Tibial nerve (tissue), 4 donors: ENCODE results near the gene ARRB2. TPM values are rescaled to one million over a fixed set of nuclear protein-coding genes. Genes with fewer than 3 reads are reported as not detected.

Experiments used
- DNase-seq, 2 donors: peaks; one replicate each; pipeline ENCODE4 v3.0.0-alpha.2; 2019; ENCODE audit warnings: low spot score in 2 of 2
- H3K27ac ChIP-seq, 4 donors: fragments of 200-600 bp; sonication (generic) in 3 of 4; one replicate each; pipeline ENCODE4 v1.5.1; 2017 to 2019; ENCODE audit warnings: mild to moderate bottlenecking in 1 of 4
- H3K27me3 ChIP-seq, 2 donors: fragments of 200-600 bp; sonication (generic) in 1 of 2; one replicate each; pipeline versions ENCODE4 v1.5.1 to v1.6.0; 2017 to 2019
- H3K36me3 ChIP-seq, 3 donors: fragments of 200-600 bp; sonication (generic); one replicate each; pipeline ENCODE4 v1.5.1; 2018 to 2019
- H3K4me1 ChIP-seq, 4 donors: fragments of 200-600 bp; sonication (generic) in 3 of 4; one replicate each; pipeline ENCODE4 v1.5.1; 2017 to 2019
- H3K4me3 ChIP-seq, 4 donors: fragments of 200-600 bp; sonication (generic) in 3 of 4; one replicate each; pipeline ENCODE4 v1.5.1; 2017 to 2019; ENCODE audit warnings: mild to moderate bottlenecking in 1 of 4, moderate library complexity in 1 of 4
- H3K9me3 ChIP-seq, 4 donors: fragments of 200-600 bp; sonication (generic) in 3 of 4; one replicate each; pipeline ENCODE4 v1.5.1; 2017 to 2019
- EP300 ChIP-seq, 2 donors: sonication (generic); formaldehyde crosslinking; IDR thresholded peaks; one replicate each; pipeline ENCODE4 v1.6.1; 2017; ENCODE audit warnings: antibody characterized with exemption in 2 of 2, mild to moderate bottlenecking in 1 of 2
- POLR2A ChIP-seq, 2 donors: fragments of 450-650 bp; IDR thresholded peaks; one replicate each; pipeline ENCODE4 v1.6.1; 2017; ENCODE audit warnings: antibody characterized with exemption in 2 of 2, mild to moderate bottlenecking in 2 of 2, moderate library complexity in 2 of 2
- WGBS, 2 donors: methylation state at CpG; one replicate each; pipeline ENCODE4 v1.1.5; 2018; 5-methylcytosine and 5-hydroxymethylcytosine counted together
- total RNA-seq, 4 donors: library from RNA; depleted of rRNA; stranded (reverse); fragments of >200 nt; gene quantifications; one replicate each; pipeline ENCODE4 v1.1.0, GENCODE V29; 2016
- TF ChIP-seq, protein P1 (sequence below), 5 experiments: fragments of 200-600 bp in 3 of 5; fragments of 450-650 bp in 2 of 5; sonication (generic) in 3 of 5; IDR thresholded peaks; one replicate each; pipeline ENCODE4 v1.5.1; 2016 to 2019; ENCODE audit warnings: antibody characterized with exemption in 5 of 5, mild to moderate bottlenecking in 3 of 5, moderate library complexity in 2 of 5

Gene ARRB2
- total RNA-seq, 4 donors from 2014 or later: 50.2 to 103 (median 57.4) TPM

DNA sequence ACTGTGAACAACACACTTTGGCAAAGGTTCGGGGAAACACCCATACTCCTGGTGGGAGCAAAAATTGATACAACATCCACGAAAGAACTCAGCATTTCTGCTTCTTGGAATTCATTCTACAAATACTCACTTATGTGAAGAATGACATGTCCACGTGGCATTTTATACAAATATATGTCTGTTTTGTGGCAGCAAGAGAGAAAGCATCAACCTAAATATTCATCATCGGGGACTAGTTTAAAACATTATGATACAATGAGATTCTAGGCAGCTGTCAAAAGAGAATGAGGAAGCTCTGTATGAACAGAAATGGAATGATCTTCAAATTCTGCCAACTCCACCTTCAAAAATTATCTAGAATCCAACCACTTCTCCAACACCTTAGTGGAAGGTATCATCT is 43.3 kb upstream of the ARRB2 start:
- H3K36me3 ChIP-seq: peaks cover 0 to 17% (median 0%) of the 10 kb centered on the region in 3 donors
- DNase-seq: no peak
- H3K4me1 ChIP-seq: no peaks in the 10 kb centered on the region
- no peaks in the 10 kb centered on the region for H3K9me3 ChIP-seq
- WGBS, 2 donors: 58 to 61% methylated on average over 4 of the region's 4 CpGs
- no peak overlapping the region for H3K27ac ChIP-seq
- H3K4me3 ChIP-seq: no peak overlapping the region
- no peak for TF ChIP-seq EP300 (IDR thresholded peaks at IDR 0.05)
- no peak for TF ChIP-seq POLR2A (IDR thresholded peaks at IDR 0.05)
- H3K27me3 ChIP-seq: peaks cover 0 to 9% of the 10 kb centered on the region in 2 donors

DNA sequence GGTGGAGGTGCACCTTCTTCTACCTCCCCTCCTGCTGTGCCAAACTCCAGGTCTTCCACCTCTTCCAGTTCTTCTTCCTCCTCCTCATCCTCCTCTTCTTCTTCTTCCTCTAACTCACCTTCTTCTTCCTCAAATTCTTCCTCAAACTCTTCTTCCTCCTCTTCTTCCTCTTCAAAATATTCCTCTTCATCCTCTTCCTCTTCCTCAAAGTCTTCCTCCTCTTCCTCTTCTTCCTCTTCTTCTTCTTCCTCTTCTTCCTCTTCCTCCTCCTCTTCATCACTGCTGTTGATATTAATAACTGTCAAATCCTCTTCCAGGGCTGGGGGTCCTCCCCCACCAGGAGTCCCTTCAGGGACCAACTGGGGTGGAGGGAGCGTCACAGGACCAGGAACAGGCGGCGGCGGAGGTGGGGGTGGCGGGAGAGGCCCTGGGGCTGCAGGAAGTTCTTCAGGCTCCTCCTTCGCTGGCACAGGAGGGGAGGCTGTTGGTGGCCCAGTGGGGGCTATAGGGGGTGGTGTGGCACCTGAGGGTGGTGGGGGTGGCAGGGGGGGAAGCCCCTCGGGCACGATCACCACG is 38.3 kb upstream of the ARRB2 start:
- Histone ChIP-seq H3K27me3 (no peaks in the 10 kb centered on the region), H3K4me1 (no peaks in the 10 kb centered on the region), H3K36me3 (peaks cover 0 to 67% (median 33%) of the 10 kb centered on the region in 3 donors), H3K27ac (no peak overlapping the region), H3K4me3 (no peak overlapping the region), H3K9me3 (no peaks in the 10 kb centered on the region)
- 88 to 92% methylated on average over 8 to 9 of the region's 9 CpGs for WGBS, 2 donors
- no peak for DNase-seq
- TF ChIP-seq POLR2A (IDR thresholded peaks at IDR 0.05): no peak
- TF ChIP-seq, protein P1, sequence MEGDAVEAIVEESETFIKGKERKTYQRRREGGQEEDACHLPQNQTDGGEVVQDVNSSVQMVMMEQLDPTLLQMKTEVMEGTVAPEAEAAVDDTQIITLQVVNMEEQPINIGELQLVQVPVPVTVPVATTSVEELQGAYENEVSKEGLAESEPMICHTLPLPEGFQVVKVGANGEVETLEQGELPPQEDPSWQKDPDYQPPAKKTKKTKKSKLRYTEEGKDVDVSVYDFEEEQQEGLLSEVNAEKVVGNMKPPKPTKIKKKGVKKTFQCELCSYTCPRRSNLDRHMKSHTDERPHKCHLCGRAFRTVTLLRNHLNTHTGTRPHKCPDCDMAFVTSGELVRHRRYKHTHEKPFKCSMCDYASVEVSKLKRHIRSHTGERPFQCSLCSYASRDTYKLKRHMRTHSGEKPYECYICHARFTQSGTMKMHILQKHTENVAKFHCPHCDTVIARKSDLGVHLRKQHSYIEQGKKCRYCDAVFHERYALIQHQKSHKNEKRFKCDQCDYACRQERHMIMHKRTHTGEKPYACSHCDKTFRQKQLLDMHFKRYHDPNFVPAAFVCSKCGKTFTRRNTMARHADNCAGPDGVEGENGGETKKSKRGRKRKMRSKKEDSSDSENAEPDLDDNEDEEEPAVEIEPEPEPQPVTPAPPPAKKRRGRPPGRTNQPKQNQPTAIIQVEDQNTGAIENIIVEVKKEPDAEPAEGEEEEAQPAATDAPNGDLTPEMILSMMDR (IDR thresholded peaks at IDR 0.05): no peak

DNA sequence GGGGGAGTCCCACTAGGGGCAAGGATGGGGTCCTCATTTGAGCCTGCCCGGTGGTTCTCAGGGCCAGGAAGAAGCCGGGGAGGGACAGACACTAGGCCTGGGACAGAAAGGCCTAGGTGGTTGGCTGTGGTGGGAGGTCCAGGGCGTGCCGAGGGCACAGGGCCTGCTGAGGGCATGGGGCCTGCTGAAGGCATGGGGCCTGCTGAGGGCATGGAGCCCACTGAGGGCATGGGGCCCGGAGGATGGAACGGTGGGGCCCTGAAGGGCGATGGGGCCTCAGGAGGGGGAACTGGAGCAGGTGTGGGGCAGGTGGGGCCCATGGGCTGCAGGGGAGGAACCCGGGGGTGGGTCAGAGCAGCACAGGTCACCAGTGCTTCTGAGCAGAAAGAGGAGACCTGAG is 37.7 kb upstream of the ARRB2 start:
- no peak for DNase-seq
- no peak overlapping the region for H3K4me3 ChIP-seq
- 84 to 88% methylated on average over 8 of the region's 8 CpGs for WGBS, 2 donors
- no peaks in the 10 kb centered on the region for H3K27me3 ChIP-seq
- no peaks in the 10 kb centered on the region for H3K4me1 ChIP-seq
- H3K27ac ChIP-seq: no peak overlapping the region
- peaks cover 0 to 73% (median 33%) of the 10 kb centered on the region in 3 donors for H3K36me3 ChIP-seq
- TF ChIP-seq POLR2A (IDR thresholded peaks at IDR 0.05) (no peak), EP300 (IDR thresholded peaks at IDR 0.05) (no peak)
- TF ChIP-seq, protein P1 (IDR thresholded peaks at IDR 0.05): no peak
- H3K9me3 ChIP-seq: no peaks in the 10 kb centered on the region

DNA sequence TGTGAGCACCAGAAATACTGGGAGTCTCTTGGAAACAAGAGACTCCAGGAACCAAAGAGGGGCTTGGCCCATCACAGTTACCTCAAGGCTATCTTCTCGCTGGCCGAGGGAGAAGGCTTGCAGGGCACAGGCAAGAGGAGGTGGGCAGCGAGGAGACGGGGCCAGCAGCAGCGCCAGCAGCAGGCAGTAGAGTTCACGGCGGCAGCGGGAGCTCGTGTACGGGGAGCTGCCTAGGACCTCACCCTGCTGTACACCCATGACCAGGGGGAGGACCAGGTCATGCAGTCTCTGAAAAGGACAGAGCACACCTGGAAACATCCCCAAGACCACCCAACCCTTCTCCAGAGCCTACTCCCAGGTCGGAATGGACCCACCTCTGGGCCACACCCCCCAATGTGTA is 37.3 kb upstream of the ARRB2 start:
- no peak for DNase-seq
- Histone ChIP-seq H3K27ac (no peak overlapping the region), H3K36me3 (peaks cover 0 to 77% (median 33%) of the 10 kb centered on the region in 3 donors), H3K4me3 (no peak overlapping the region), H3K9me3 (no peaks in the 10 kb centered on the region), H3K4me1 (no peaks in the 10 kb centered on the region), H3K27me3 (no peaks in the 10 kb centered on the region)
- TF ChIP-seq POLR2A (IDR thresholded peaks at IDR 0.05) (no peak), EP300 (IDR thresholded peaks at IDR 0.05) (no peak)
- TF ChIP-seq, protein P1 (IDR thresholded peaks at IDR 0.05): no peak
- 89 to 90% methylated on average over 11 of the region's 11 CpGs for WGBS, 2 donors

DNA sequence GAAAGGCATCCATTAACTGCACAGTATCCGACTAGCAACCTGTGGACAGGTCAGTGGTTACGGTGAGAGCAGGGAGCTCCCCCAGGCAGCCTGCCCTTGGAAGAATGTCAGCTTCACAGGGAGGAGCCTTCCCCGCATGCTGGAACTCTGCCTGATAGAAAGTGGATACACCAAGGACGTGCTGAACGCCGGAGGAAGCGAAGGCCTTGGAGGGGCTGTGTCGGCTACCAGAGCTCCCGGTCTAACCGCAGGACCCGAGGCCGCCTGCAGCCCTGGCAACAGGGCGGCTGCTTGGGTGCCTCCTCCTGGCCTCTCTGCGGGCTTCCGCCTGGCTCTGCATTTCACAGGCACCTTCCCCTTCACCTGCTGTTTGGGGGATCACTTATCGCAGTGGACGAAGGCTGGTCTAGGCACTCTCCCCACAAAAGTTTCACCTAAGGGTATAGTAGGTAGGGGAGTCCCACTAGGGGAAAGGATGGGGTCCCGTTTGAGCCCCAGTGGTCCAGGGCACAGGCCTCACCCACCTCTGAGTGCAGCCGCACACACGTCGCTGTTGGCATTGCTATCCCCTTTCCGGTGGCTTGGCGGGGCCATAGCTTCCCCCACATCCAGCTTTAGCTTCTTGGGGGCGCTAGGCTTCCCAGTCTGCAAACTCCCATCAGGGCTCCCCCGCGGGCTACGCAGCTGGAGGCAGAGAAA is 36.3 kb upstream of the ARRB2 start:
- Histone ChIP-seq H3K4me1 (no peaks in the 10 kb centered on the region), H3K27ac (no peak overlapping the region), H3K4me3 (no peak overlapping the region), H3K9me3 (no peaks in the 10 kb centered on the region), H3K27me3 (no peaks in the 10 kb centered on the region), H3K36me3 (peaks cover 0 to 87% (median 33%) of the 10 kb centered on the region in 3 donors)
- TF ChIP-seq EP300 (IDR thresholded peaks at IDR 0.05) (no peak), POLR2A (IDR thresholded peaks at IDR 0.05) (no peak)
- TF ChIP-seq, protein P1 (IDR thresholded peaks at IDR 0.05): no peak
- 88 to 91% methylated on average over 27 of the region's 27 CpGs for WGBS, 2 donors
- no peak for DNase-seq
